Measurements from ENCODE around the gene DNAJC1. TPM values are rescaled to one million over a fixed set of nuclear protein-coding genes. Genes with fewer than 3 reads are reported as not detected.
"Not testable (repeated sequence)": the region's sequence is repeated elsewhere in the genome, so short reads cannot be mapped to it uniquely, and the experiment has no call there.

DNAJC1 gene
- polyA plus RNA-seq, 1 donor, result 29.5 TPM

GRCh38 chr10:21912625-21913024, 90.9 kb downstream of the DNAJC1 start:
- DNase-seq, result no peak

DNA sequence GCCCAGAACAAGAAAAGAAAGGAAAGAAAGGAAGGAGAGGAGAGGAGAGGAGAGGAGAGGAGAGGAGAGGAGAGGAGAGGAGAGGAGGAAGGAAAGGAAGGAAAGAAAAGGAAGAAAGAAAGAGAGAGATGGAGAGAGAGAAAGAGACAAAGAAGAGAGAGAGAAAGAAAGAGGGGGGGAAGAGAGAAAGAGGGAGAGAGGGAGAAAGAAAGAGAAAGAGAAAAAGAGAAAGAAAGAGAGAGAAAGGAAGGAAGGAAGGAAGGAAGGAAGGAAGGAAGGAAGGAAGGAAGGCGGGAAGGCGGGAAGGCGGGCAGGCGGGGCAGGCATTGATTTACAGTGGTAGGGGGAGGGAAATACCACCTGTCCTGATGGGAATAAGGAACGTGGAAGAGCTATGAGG, 92.7 kb downstream of the DNAJC1 start:
- no peak for DNase-seq

- DNase-seq, result no peak
These were observed 96.1 kb downstream of the DNAJC1 start for GRCh38 chr10:21907436-21907835.

GRCh38 chr10:21904930-21905329, 98.6 kb downstream of the DNAJC1 start:
- DNase-seq, result no peak

- no peak for DNase-seq
These were observed 103.8 kb downstream of the DNAJC1 start for GRCh38 chr10:21899736-21900135.

DNA sequence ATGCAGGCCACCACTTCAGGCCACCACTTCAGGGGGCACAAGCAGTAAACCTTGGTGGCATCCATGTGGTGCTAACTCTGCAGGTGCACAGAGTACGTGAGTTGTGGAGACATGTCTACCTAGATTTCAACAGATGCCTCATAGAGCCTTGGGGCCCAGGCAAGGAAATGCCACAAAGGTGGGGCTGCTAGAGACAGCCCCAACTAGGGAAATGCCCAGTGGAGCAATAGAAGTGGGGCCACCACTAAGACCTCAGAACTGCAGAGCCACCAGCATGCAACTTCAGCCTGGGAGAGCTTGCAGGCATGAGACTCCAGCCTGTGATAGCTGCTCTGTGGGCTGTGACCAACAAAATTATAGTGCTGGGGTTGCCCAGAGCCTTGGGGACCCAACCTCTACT, 107.6 kb downstream of the DNAJC1 start:
- no peak for DNase-seq

DNA sequence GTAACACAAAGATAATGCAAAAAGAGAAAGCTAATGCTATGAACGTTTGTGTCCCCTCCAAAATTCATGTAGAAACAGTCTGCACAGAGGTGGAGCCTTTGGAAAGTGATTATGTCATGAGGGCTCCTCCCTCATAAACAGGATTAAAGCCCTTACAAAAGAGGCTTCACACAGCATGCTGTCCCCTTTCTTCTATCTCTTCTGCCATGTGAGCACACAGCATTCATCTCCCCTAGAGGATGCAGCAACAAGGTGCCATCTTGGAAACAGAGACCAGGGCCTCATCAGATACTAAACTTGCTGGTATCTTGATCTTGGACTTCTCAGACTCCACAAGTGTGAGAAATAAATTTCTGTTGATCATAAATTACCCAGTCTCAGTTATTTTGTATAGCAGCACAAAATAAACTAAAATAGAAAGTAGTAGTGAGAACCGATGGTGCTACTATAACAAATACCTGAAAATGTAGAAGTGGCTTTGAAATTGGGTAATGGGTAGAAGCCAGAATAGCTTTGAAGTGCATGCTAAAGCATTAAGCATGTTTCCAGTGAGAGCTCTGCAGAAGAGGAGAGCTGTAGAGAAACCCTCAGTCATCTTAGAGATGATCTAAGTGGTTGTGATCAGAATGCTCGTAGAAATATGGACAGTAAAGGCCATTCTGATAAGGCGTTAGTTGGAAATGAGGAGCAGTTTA, 108.7 kb downstream of the DNAJC1 start:
- no peak for DNase-seq

GRCh38 chr10:21891439-21891838, 112.1 kb downstream of the DNAJC1 start:
- no peak for DNase-seq

- DNase-seq, result no peak
These were observed 113.9 kb downstream of the DNAJC1 start for GRCh38 chr10:21889477-21890275.

GRCh38 chr10:21888959-21889358, 114.6 kb downstream of the DNAJC1 start:
- DNase-seq, result no peak

DNA sequence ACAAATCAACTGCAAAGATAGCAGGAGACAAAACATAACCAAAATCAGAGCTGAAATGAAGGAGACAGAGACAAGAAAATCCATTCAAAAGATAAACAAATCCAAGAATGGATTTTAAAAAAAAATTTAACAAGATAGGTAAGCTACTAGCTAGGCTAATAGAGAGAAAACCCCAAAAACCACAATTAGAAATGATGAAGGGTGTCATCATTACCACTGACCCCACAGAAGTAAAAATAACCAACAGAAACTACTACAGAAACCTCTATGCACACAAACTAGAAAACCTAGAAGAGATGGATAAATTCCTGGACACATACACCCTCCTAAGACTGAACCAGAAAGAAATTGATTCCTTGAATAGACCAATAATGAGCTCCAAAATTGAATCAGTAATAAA, 117.6 kb downstream of the DNAJC1 start:
- no peak for DNase-seq

- no peak for DNase-seq
These were observed 130.3 kb downstream of the DNAJC1 start for GRCh38 chr10:21873198-21873597.

GRCh38 chr10:21872771-21873170, 130.8 kb downstream of the DNAJC1 start:
- DNase-seq, result not testable (repeated sequence)

DNA sequence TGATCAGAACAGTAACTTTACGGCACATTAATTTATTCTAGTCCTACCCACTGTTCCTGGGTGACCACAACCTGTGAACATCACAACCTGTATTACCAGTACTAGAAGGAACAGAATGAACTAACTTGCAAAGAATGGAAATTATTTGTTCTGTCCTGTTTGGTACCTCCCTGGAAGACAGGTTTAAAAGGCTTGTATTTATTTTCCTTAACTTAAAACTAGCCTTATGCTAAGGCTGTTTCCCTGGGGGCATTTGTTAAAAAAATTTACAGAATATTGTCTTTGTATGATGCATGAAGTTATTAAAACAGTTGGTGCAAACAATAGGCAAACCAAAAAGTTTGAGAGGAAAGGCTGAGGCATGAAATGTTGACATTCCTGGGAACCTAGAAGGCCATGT, 132.7 kb downstream of the DNAJC1 start:
- DNase-seq, result no peak

DNA sequence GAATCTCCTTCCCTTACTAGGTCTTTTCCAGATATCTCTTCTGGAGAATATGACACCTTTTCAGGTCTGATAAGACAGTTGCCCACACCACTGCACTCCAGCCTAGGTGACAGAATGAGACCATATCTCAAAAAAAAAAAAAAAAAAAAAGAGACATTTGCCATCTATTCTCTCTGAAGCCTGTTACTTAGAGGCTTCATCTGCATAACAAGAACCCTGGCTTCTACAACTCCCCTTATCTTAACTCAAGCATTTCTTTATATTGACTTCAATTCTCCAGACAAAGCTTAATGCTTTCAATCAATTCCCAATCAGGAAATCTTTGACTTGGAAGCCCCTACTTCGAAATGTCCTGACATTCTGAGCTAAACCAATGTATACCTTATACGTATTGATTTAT, 134.4 kb downstream of the DNAJC1 start:
- DNase-seq, result not testable (repeated sequence)

DNA sequence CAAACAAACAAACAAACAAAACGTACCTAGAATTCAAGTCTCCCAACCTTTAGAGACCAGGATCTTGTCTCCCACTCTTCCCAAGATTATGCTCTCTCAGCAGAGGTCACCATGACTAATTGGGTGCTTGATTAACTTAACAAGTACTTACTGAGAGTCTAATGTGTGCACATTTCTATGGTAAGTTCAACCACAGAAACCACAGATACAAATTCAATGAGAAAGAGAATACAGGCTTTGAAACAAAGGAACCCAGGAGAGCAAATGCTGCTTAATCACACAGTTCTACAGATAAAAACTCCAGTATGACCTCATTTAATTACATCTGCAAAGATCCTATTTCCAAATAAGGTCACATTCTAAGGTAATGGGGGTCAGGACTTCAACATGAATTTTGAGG, 142.8 kb downstream of the DNAJC1 start:
- DNase-seq, result no peak

GRCh38 chr10:21858455-21858854, 145.1 kb downstream of the DNAJC1 start:
- DNase-seq, result no peak

GRCh38 chr10:21849607-21850006, 153.9 kb downstream of the DNAJC1 start:
- no peak for DNase-seq

DNA sequence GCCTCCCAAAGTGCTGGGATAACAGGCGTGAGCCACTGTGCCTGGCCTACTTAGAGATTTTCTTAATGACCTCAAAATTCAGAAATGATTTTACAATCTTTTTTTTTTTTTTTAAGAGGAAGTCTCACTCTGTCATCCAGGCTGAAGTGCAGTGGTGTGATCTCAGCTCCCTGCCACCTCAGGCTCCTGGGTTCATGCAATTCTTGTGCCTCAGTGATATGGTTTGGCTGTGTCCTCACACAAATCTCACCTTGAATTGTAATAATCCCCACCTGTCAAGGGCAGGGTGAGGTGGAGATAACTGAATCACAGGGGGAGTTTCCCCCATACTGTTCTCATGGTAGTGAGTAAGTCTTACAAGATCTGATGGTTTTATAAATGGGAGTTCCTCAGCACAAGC, 159.9 kb downstream of the DNAJC1 start:
- DNase-seq, result no peak

- not testable (repeated sequence) for DNase-seq
These were observed 162.3 kb downstream of the DNAJC1 start for GRCh38 chr10:21841273-21841672.

- not testable (repeated sequence) for DNase-seq
These were observed 166.0 kb downstream of the DNAJC1 start for GRCh38 chr10:21837487-21837886.

GRCh38 chr10:21834574-21834973, 169.0 kb downstream of the DNAJC1 start:
- not testable (repeated sequence) for DNase-seq

- DNase-seq, result no peak
These were observed 170.8 kb downstream of the DNAJC1 start for GRCh38 chr10:21832821-21833130.

All from left kidney (tissue), 2 donors.